ENCODE data around the gene FDX2.
"Not testable (repeated sequence)": the region's sequence is repeated elsewhere in the genome, so short reads cannot be mapped to it uniquely, and the experiment has no call there.

Gene FDX2

GRCh38 chr19:10283301-10284064, 32.3 kb downstream of the FDX2 start:
- DNase-seq, result no peak

GRCh38 chr19:10282043-10282442, 33.8 kb downstream of the FDX2 start:
- DNase-seq, result not testable (repeated sequence)

GRCh38 chr19:10279737-10280442, 35.9 kb downstream of the FDX2 start:
- DNase-seq, result no peak

- no peak for DNase-seq
Measured at GRCh38 chr19:10278935-10279334, 36.9 kb downstream of the FDX2 start.

GRCh38 chr19:10277795-10278589, 37.8 kb downstream of the FDX2 start:
- DNase-seq, result no peak

- DNase-seq, result no peak
Measured at GRCh38 chr19:10274589-10274988, 41.2 kb downstream of the FDX2 start.

- no peak for DNase-seq
Measured at GRCh38 chr19:10271543-10272086, 44.2 kb downstream of the FDX2 start.

- no peak for DNase-seq
Measured at GRCh38 chr19:10270616-10271394, 45.0 kb downstream of the FDX2 start, which contains the start of gene ICAM1. TSS of gene ICAM1 (plus strand) at chr19:10271120. CDS start at chr19:10271160, 40 bp downstream.

- no peak for DNase-seq
Measured at GRCh38 chr19:10270180-10270615, 45.6 kb downstream of the FDX2 start.

GRCh38 chr19:10269333-10270179, 46.3 kb downstream of the FDX2 start:
- peak; percentile 32 for DNase-seq

- no peak for DNase-seq
Measured at GRCh38 chr19:10268071-10268470, 47.7 kb downstream of the FDX2 start.

- DNase-seq, result no peak
Measured at GRCh38 chr19:10266706-10267105, 49.1 kb downstream of the FDX2 start.

GRCh38 chr19:10262771-10263170, 53.0 kb downstream of the FDX2 start:
- DNase-seq, result no peak

GRCh38 chr19:10260141-10260584, 55.7 kb downstream of the FDX2 start:
- DNase-seq, result no peak

Measured in NCI-H1092 (cell line).